ENCODE results near the gene AMOTL2.
A peak's percentile ranks its signal among the peaks of the same experiment; 100 is the strongest.

The AMOTL2 gene

DNA sequence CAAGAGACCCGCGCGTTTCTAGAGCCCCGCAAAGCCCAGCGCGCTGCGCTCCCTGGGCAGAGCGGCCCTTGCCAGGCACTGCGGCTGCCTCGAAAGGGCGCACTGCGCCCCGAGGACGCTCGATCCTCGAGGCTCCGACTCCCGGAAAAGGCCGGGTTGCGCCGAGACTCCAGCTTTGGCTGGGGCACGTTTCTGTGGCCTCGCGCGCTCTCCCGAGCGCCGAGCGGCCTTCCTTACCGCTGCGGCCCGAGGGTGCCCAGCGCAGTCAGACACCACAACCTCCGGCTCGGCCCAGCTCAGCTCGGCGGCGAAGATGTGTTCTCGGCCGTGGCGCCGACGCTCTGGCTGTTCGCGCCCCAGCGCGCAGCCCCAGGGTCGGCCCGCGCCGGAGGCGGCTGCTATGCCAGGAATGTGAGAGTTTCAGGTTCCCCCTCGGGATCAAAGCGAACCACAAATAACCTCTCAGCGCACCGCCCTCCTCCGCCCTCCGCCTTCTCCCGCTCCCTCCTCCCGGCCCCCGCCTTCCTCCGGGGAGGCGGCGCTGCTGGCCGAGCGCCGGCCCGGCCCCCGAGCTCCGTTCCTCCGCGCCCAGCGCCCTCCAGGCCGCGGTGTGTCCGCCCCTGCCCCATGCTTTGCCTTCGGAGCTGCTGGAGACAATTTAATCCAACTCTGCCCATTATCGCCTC is at the start of gene AMOTL2:
Gene AMOTL2, minus strand, starts transcription at position 343 of the 686 bp plus-strand sequence. CDS start 3,014 bp downstream, outside the sequence.
- FAIRE-seq (no peak), DNase-seq (ENCODE audit: insufficient read length, low spot score) (peak; percentile 85)
- TF ChIP-seq, protein P1, sequence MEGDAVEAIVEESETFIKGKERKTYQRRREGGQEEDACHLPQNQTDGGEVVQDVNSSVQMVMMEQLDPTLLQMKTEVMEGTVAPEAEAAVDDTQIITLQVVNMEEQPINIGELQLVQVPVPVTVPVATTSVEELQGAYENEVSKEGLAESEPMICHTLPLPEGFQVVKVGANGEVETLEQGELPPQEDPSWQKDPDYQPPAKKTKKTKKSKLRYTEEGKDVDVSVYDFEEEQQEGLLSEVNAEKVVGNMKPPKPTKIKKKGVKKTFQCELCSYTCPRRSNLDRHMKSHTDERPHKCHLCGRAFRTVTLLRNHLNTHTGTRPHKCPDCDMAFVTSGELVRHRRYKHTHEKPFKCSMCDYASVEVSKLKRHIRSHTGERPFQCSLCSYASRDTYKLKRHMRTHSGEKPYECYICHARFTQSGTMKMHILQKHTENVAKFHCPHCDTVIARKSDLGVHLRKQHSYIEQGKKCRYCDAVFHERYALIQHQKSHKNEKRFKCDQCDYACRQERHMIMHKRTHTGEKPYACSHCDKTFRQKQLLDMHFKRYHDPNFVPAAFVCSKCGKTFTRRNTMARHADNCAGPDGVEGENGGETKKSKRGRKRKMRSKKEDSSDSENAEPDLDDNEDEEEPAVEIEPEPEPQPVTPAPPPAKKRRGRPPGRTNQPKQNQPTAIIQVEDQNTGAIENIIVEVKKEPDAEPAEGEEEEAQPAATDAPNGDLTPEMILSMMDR (IDR thresholded peaks at IDR 0.05; ENCODE audit: insufficient read depth, missing control alignments): no peak

DNA sequence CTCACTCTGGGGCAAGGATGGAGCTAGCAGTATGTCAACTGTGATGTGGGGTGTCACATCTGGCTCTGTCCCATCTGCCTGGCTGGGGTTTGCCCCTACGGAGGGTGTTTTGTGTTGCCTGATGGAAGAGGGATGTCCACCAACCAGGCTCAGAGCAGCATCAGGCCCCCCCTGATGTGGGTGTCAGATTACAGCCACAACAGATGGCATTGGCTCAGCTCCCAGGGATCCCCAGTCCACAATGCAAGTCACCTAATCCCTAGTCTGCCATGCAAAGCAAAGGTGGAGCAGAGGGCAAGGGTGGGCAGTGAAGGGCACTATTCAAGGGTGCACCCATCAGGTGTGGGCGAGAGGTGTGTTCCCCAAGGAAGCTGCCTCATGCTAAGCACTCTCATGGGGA is 48.9 kb upstream of the AMOTL2 start:
- no peak for DNase-seq (ENCODE audit: insufficient read length, low spot score)
- FAIRE-seq: no peak
- TF ChIP-seq, protein P1 (IDR thresholded peaks at IDR 0.05; ENCODE audit: insufficient read depth, missing control alignments): no peak

DNA sequence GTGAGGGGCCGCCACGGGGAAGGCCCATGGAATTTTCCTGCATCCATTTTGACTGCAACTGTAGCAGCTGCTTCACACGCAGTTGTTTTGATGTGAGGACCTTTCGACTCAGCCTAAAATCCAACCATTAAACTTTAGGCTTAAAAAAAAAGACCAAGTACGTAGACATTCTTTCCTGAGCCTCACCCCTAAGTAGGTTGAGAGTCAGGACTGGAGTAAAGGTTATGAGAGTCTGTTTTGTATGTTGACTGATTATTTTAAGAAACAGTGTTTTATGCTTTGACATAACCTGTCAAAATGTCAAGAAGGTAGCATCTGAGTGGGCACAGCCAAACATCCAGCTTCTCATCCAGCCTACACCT is 45.7 kb upstream of the AMOTL2 start:
- DNase-seq (ENCODE audit: insufficient read length, low spot score) (no peak), FAIRE-seq (no peak)
- TF ChIP-seq, protein P1 (IDR thresholded peaks at IDR 0.05; ENCODE audit: insufficient read depth, missing control alignments): no peak

DNA sequence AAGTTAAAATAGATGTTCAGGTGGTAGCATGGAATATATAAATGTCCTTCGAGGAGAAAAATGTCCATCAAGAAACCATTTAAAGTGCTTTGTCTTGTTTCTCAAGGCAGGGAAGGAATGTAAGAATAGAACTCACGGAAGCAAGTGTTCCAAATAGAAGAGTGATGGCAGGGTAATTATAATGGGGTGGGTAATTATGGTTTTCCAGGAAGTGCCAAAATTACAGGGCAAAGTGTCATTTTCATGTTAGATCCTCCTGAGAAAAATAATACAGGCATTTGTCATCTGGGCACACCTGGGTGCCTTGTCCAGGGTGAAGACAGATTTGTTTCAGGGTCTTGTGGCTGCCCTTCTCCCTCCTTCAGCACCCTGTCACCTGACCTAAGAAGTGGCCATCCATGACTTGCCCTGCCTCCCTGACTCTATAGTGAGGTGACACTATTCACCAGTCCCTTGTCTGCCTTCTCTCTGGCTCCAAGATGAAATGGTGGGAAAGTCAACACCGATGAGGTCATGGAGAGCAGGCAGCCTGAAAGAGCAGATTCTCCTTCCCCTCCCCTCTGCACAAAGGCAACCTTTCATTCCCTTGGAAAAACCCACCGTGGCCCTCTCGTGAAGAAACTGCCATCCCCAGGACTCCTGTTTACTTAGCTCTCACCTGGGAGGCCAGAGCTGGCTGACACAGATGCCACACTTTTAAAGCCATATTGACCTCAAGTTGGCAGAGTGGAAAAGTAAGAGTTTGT is 45.1 kb upstream of the AMOTL2 start:
- DNase-seq (ENCODE audit: insufficient read length, low spot score) (no peak), FAIRE-seq (no peak)
- TF ChIP-seq, protein P1 (IDR thresholded peaks at IDR 0.05; ENCODE audit: insufficient read depth, missing control alignments): no peak

DNA sequence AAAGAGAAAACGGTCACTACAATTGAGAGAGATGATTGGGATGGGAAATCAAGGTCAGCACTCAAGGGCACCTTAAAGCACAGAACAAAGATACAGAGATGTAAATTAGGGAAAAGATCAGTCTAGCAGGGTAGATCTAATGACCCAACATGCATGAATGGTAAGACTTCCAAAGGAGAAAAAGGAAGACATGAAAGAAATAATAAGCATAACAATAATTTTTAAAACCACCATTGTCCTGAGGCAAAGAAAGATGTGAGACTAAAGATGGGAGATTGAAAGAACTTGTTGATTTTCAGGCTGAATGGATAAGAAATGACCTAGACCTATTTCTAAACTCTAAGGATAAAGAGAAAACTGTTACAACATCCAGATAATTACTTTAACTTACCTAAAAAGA is 34.8 kb upstream of the AMOTL2 start:
- no peak for DNase-seq (ENCODE audit: insufficient read length, low spot score)
- TF ChIP-seq, protein P1 (IDR thresholded peaks at IDR 0.05; ENCODE audit: insufficient read depth, missing control alignments): no peak
- FAIRE-seq: no peak

DNA sequence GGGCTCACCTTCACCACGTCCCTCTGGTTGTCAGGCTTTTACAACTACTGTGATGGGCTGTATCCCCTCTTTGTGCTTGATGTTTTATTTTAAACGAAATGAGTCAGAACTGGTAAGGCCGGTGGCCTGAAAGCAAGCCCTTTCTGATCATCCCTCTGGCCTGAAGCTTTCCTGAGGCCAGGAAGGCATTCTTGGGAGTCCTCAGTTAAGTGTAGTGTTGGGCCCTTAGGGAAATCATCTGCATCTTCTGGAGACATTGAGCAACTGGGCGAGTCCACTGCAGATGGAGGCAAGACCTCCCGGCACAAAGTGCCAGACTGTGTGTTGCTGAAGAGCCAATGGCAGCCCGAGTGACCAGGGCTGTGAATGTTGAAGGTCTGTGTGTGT is 33.0 kb upstream of the AMOTL2 start:
- DNase-seq (ENCODE audit: insufficient read length, low spot score): no peak
- TF ChIP-seq, protein P1 (IDR thresholded peaks at IDR 0.05; ENCODE audit: insufficient read depth, missing control alignments): no peak
- FAIRE-seq: no peak
